Neural progenitor cell (in vitro differentiated cells): ENCODE measurements around the gene MRPS22. TPM values are rescaled to one million over a fixed set of nuclear protein-coding genes. Genes with fewer than 3 reads are reported as not detected.

ENCODE experiments used
- DNase-seq: peaks from one replicate; pipeline ENCODE4 v3.0.0-alpha.2; 2016; ENCODE audit warnings: low spot score
- H2AFZ ChIP-seq: fragments of 200-600 bp; sonication (generic); replicated peaks from 2 replicates; pipeline ENCODE4 v1.6.1; 2016; ENCODE audit warnings: antibody characterized with exemption
- H3F3A ChIP-seq: fragments of 200-600 bp; sonication (generic); 2 replicates; pipeline ENCODE4 v1.6.1; 2016; ENCODE audit warnings: antibody characterized with exemption, low read depth
- H3K27ac ChIP-seq: fragments of 200-600 bp; sonication (generic); 2 replicates; pipeline ENCODE4 v1.5.1; 2016; ENCODE audit warnings: mild to moderate bottlenecking
- H3K27me3 ChIP-seq: fragments of 200-600 bp; sonication (generic); 2 replicates; pipeline ENCODE4 v1.6.1; 2016; ENCODE audit warnings: mild to moderate bottlenecking, moderate library complexity
- H3K36me3 ChIP-seq: fragments of 200-600 bp; sonication (generic); 2 replicates; pipeline ENCODE4 v1.5.1; 2016
- H3K4me1 ChIP-seq: fragments of 200-600 bp; sonication (generic); 2 replicates; pipeline ENCODE4 v1.6.1; 2016; ENCODE audit warnings: mixed run types
- H3K4me2 ChIP-seq: fragments of 200-600 bp; sonication (generic); 2 replicates; pipeline ENCODE4 v1.6.1; 2016
- H3K4me3 ChIP-seq: fragments of 200-600 bp; sonication (generic); 2 replicates; pipeline ENCODE4 v1.5.1; 2016
- H3K79me2 ChIP-seq: fragments of 200-600 bp; sonication (generic); 2 replicates; pipeline ENCODE4 v1.6.1; 2016; ENCODE audit warnings: low read depth
- H3K9ac ChIP-seq: fragments of 200-600 bp; sonication (generic); 2 replicates; pipeline ENCODE4 v1.6.1; 2016
- H3K9me3 ChIP-seq: fragments of 200-600 bp; sonication (generic); 2 replicates; pipeline ENCODE4 v1.5.1; 2016; ENCODE audit warnings: low read depth
- H4K20me1 ChIP-seq: fragments of 200-600 bp; sonication (generic); 2 replicates; pipeline ENCODE4 v1.6.1; 2016; ENCODE audit warnings: low read depth
- H3K27ac Mint-ChIP-seq: 3 replicates; pipeline ENCODE4 v1.8.0; 2021; ENCODE audit warnings: mixed read lengths
- H3K27me3 Mint-ChIP-seq: 2 replicates; pipeline ENCODE4 v1.8.0; 2022; ENCODE audit warnings: low read depth, mild to moderate bottlenecking, inconsistent platforms, moderate library complexity, mixed read lengths; ENCODE audit not compliant: insufficient read depth
- H3K36me3 Mint-ChIP-seq: 3 replicates; pipeline ENCODE4 v1.8.0; 2021; ENCODE audit warnings: mixed read lengths
- H3K4me1 Mint-ChIP-seq: 3 replicates; pipeline ENCODE4 v1.8.0; 2021; ENCODE audit warnings: mixed read lengths
- H3K4me3 Mint-ChIP-seq: 3 replicates; pipeline ENCODE4 v1.8.0; 2021; ENCODE audit warnings: mild to moderate bottlenecking, moderate library complexity, mixed read lengths
- H3K9me3 Mint-ChIP-seq: 3 replicates; pipeline ENCODE4 v1.8.0; 2020; ENCODE audit warnings: mixed read lengths
- CTCF ChIP-seq: fragments of 200-600 bp; sonication (generic); IDR thresholded peaks from 2 replicates; pipeline ENCODE4 v1.5.1; 2017; ENCODE audit warnings: antibody characterized with exemption, mild to moderate bottlenecking
- EZH2 ChIP-seq: fragments of 200-600 bp; sonication (generic); IDR thresholded peaks from 2 replicates; pipeline ENCODE4 v1.6.1; 2017; ENCODE audit warnings: antibody characterized with exemption, mild to moderate bottlenecking, moderate library complexity
- EZH2phosphoT487 ChIP-seq: fragments of 200-600 bp; sonication (generic); IDR thresholded peaks from 2 replicates; pipeline ENCODE4 v1.6.1; 2017; ENCODE audit warnings: antibody characterized with exemption
- total RNA-seq: library from RNA; depleted of rRNA; stranded (reverse); fragments of >200 nt; gene quantifications from 2 replicates; pipeline ENCODE4 v1.2.3, GENCODE V29; 2015; ENCODE audit warnings: low replicate concordance

MRPS22 gene
- total RNA-seq, 1 donor from 2014 or later, result 85.8 TPM

GRCh38 chr3:139309061-139309591 lies 34.7 kb upstream of the MRPS22 start:
- H2AFZ ChIP-seq, result no peak overlapping the region
- no peak overlapping the region for H3K4me3 ChIP-seq
- no peak overlapping the region for H3K9ac ChIP-seq
- no peaks in the 10 kb centered on the region for H3K36me3 ChIP-seq
- H3K27ac Mint-ChIP-seq, result peak overlapping the region; percentile 72
- no peaks in the 10 kb centered on the region for H3F3A ChIP-seq
- TF ChIP-seq EZH2phosphoT487 (no peak), CTCF (no peak), EZH2 (no peak)
- H3K27me3 Mint-ChIP-seq, result peaks cover 11% of the 10 kb centered on the region
- no peaks in the 10 kb centered on the region for H3K79me2 ChIP-seq
- peaks cover 65% of the 10 kb centered on the region for H3K4me1 Mint-ChIP-seq
- peak overlapping the region; percentile 19 for H3K4me3 Mint-ChIP-seq
- no peaks in the 10 kb centered on the region for H3K27me3 ChIP-seq
- no peak for DNase-seq
- H3K4me1 ChIP-seq, result peaks cover 8% of the 10 kb centered on the region
- H3K36me3 Mint-ChIP-seq, result no peaks in the 10 kb centered on the region
- no peaks in the 10 kb centered on the region for H4K20me1 ChIP-seq
- H3K4me2 ChIP-seq, result no peak overlapping the region
- no peak overlapping the region for H3K27ac ChIP-seq
- no peaks in the 10 kb centered on the region for H3K9me3 ChIP-seq
- peaks cover 5% of the 10 kb centered on the region for H3K9me3 Mint-ChIP-seq

- Histone ChIP-seq H3K4me2 (no peak overlapping the region), H2AFZ (no peak overlapping the region), H3K79me2 (no peaks in the 10 kb centered on the region), H3K9ac (no peak overlapping the region), H3K4me3 (no peak overlapping the region), H3K4me1 (peaks cover 8% of the 10 kb centered on the region), H3K27me3 (no peaks in the 10 kb centered on the region), H4K20me1 (no peaks in the 10 kb centered on the region), H3F3A (no peaks in the 10 kb centered on the region), H3K36me3 (no peaks in the 10 kb centered on the region), H3K27ac (no peak overlapping the region), H3K9me3 (no peaks in the 10 kb centered on the region)
- peaks cover 11% of the 10 kb centered on the region for H3K27me3 Mint-ChIP-seq
- H3K4me1 Mint-ChIP-seq, result peaks cover 72% of the 10 kb centered on the region
- no peak overlapping the region for H3K4me3 Mint-ChIP-seq
- peaks cover 5% of the 10 kb centered on the region for H3K9me3 Mint-ChIP-seq
- DNase-seq, result no peak
- H3K36me3 Mint-ChIP-seq, result no peaks in the 10 kb centered on the region
- TF ChIP-seq CTCF (no peak), EZH2phosphoT487 (no peak), EZH2 (no peak)
- peak overlapping the region; percentile 72 for H3K27ac Mint-ChIP-seq
Measured at GRCh38 chr3:139309880-139310279, 33.9 kb upstream of the MRPS22 start.

- Histone ChIP-seq H3F3A (no peaks in the 10 kb centered on the region), H3K36me3 (no peaks in the 10 kb centered on the region), H3K9ac (no peak overlapping the region), H4K20me1 (no peaks in the 10 kb centered on the region), H3K4me2 (no peak overlapping the region), H3K27me3 (no peaks in the 10 kb centered on the region), H3K4me1 (peaks cover 8% of the 10 kb centered on the region), H3K79me2 (no peaks in the 10 kb centered on the region), H3K27ac (no peak overlapping the region), H2AFZ (no peak overlapping the region), H3K9me3 (no peaks in the 10 kb centered on the region), H3K4me3 (no peak overlapping the region)
- TF ChIP-seq CTCF (no peak), EZH2 (no peak), EZH2phosphoT487 (no peak)
- Mint-ChIP-seq H3K9me3 (peaks cover 5% of the 10 kb centered on the region), H3K27ac (peak overlapping the region; percentile 72), H3K27me3 (peaks cover 12% of the 10 kb centered on the region), H3K4me1 (peaks cover 72% of the 10 kb centered on the region), H3K4me3 (no peak overlapping the region), H3K36me3 (no peaks in the 10 kb centered on the region)
- no peak for DNase-seq
Measured at GRCh38 chr3:139310474-139310933, 33.3 kb upstream of the MRPS22 start.
